OCI-LY7 (cell line): ENCODE data around the gene CTXN2. TPM values are rescaled to one million over a fixed set of nuclear protein-coding genes. Genes with fewer than 3 reads are reported as not detected.

Experiments used
- BruUV-seq: library from RNA; stranded (reverse); fragments of 400-500 nt; replicated peaks from 2 replicates; lab custom pipeline; 2021; lab: Mats Ljungman, UMichigan
- CTCF ChIA-PET: fragments of 300-600 bp; sonication (Branson Sonifier 250); formaldehyde crosslinking; loops from one replicate; lab custom pipeline; 2022; ENCODE audit warnings: antibody characterized with exemption; ENCODE audit not compliant: unreplicated experiment; lab: Charles Lee
- POLR2A ChIA-PET: fragments of 300-600 bp; sonication (Branson Sonifier 250); formaldehyde crosslinking; loops from one replicate; lab custom pipeline; 2022; ENCODE audit warnings: antibody characterized with exemption; lab: Charles Lee
- DNase-seq: peaks from one replicate; pipeline ENCODE4 v3.0.0-alpha.2; 2015; ENCODE audit warnings: low spot score
- H2AFZ ChIP-seq: fragments of 200-600 bp; sonication (generic), shearing (Covaris generic); 2 replicates; pipeline ENCODE4 v1.6.1; 2014; ENCODE audit warnings: mild to moderate bottlenecking, antibody characterized with exemption, low read length, moderate library complexity
- H3K27ac ChIP-seq: fragments of 200-600 bp; sonication (generic); 2 replicates; pipeline ENCODE4 v1.5.1; 2014; ENCODE audit warnings: mixed run types, low read depth, mild to moderate bottlenecking, moderate library complexity, low read length, inconsistent platforms; ENCODE audit not compliant: poor library complexity, severe bottlenecking
- H3K36me3 ChIP-seq: fragments of 200-600 bp; sonication (generic); 2 replicates; pipeline ENCODE4 v1.6.1; 2014; ENCODE audit warnings: mild to moderate bottlenecking, antibody characterized with exemption, low read length, moderate library complexity, mixed read lengths; ENCODE audit not compliant: insufficient read depth
- H3K4me1 ChIP-seq: fragments of 200-600 bp; sonication (generic); 2 replicates; pipeline ENCODE4 v1.5.1; 2014; ENCODE audit warnings: mild to moderate bottlenecking, low read length; ENCODE audit not compliant: insufficient read depth, poor library complexity, severe bottlenecking
- H3K4me2 ChIP-seq: fragments of 200-600 bp; sonication (generic); 2 replicates; pipeline ENCODE4 v1.6.1; 2014; ENCODE audit warnings: mild to moderate bottlenecking, low read length
- H3K4me3 ChIP-seq: fragments of 200-600 bp; sonication (generic); 2 replicates; pipeline ENCODE4 v1.5.1; 2014; ENCODE audit warnings: mild to moderate bottlenecking, low read depth, low read length; ENCODE audit not compliant: poor library complexity, severe bottlenecking
- H3K79me2 ChIP-seq: fragments of 200-600 bp; sonication (generic); 2 replicates; pipeline ENCODE4 v1.6.1; 2016; ENCODE audit warnings: low read depth, mild to moderate bottlenecking, low read length, moderate library complexity, mixed read lengths; ENCODE audit not compliant: insufficient read depth
- H3K9me2 ChIP-seq: fragments of 200-600 bp; sonication (generic); 2 replicates; pipeline ENCODE4 v1.6.1; 2016; ENCODE audit warnings: mild to moderate bottlenecking, low read length, mixed read lengths; ENCODE audit not compliant: insufficient read depth
- H3K9me3 ChIP-seq: fragments of 200-600 bp; sonication (generic); 2 replicates; pipeline ENCODE4 v1.6.1; 2014; ENCODE audit warnings: mild to moderate bottlenecking, mixed run types, low read length, mixed read lengths
- H4K20me1 ChIP-seq: fragments of 200-600 bp; sonication (generic); 2 replicates; pipeline ENCODE4 v1.6.1; 2014; ENCODE audit warnings: mild to moderate bottlenecking, antibody characterized with exemption, low read length, moderate library complexity, mixed read lengths; ENCODE audit not compliant: insufficient read depth
- CTCF ChIP-seq: fragments of 200-600 bp; sonication (generic); conservative IDR thresholded peaks from 2 replicates; pipeline ENCODE4 v1.5.1; 2014; ENCODE audit warnings: mild to moderate bottlenecking, antibody characterized with exemption, low read length, moderate library complexity, mixed read lengths
- EZH2phosphoT487 ChIP-seq: fragments of 200-600 bp; sonication (generic); IDR thresholded peaks from 2 replicates; pipeline ENCODE4 v1.6.1; 2018; ENCODE audit warnings: low read depth, borderline replicate concordance, mild to moderate bottlenecking, mixed run types, antibody characterized with exemption, low read length, moderate library complexity, mixed read lengths
- intact Hi-C: fragments of 100-400 bp; cut with micrococcal nuclease; formaldehyde crosslinking; loops from one replicate; pipeline ENCODE4 v1.10.0; 2022; ENCODE audit not compliant: unreplicated experiment
- total RNA-seq, 2 experiments: library from RNA; depleted of rRNA in 1 of 2; stranded (reverse); fragments of >200 nt in 1 of 2; shearing (Covaris generic) in 1 of 2; gene quantifications; 2 replicates each; pipeline ENCODE4 v1.2.3, GENCODE V29; 2014 to 2022

CTXN2 gene
- total RNA-seq, 2 experiments from 2014 or later = 0.34 to 0.41 TPM

GRCh38 chr15:48222627-48223026 is 31.2 kb downstream of the CTXN2 start:
- no peaks in the 10 kb centered on the region for H4K20me1 ChIP-seq
- no peaks in the 10 kb centered on the region for H3K79me2 ChIP-seq
- H3K36me3 ChIP-seq = no peaks in the 10 kb centered on the region
- no peaks in the 10 kb centered on the region for H3K4me1 ChIP-seq
- no TSS peak for BruUV-seq
- ChIA-PET POLR2A (no interaction called here), CTCF (no interaction called here)
- no peak for DNase-seq
- H3K9me2 ChIP-seq = no peaks in the 10 kb centered on the region
- no peak overlapping the region for H3K27ac ChIP-seq
- intact Hi-C loops = no loop called here
- H3K9me3 ChIP-seq = no peaks in the 10 kb centered on the region
- H2AFZ ChIP-seq = no peak overlapping the region
- TF ChIP-seq CTCF = no peak
- TF ChIP-seq EZH2phosphoT487 = no peak
- no peak overlapping the region for H3K4me3 ChIP-seq
- H3K4me2 ChIP-seq = no peak overlapping the region

DNA sequence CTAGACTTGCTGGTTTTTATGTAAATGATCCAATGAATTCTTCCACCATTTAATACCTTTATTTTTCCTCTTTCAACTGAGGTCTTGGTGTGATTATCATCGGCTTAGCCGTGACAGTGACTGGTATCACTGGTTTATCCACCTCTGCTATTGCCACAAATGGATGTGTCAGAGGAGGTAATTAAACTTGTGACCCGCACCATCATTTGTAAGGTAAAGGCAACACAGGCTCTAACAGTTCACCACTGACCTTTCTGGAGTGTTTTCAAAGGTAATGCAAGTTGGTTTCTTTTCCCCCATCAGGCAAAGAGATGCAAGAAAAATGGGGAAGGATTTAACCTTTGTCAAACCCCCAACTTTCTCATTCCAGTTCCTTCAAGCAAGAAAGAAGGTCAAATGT is 34.3 kb downstream of the CTXN2 start:
- Histone ChIP-seq H3K9me3 (no peaks in the 10 kb centered on the region), H3K36me3 (no peaks in the 10 kb centered on the region), H3K4me1 (no peaks in the 10 kb centered on the region), H3K27ac (no peak overlapping the region), H2AFZ (no peak overlapping the region), H4K20me1 (no peaks in the 10 kb centered on the region), H3K79me2 (no peaks in the 10 kb centered on the region), H3K4me3 (no peak overlapping the region), H3K9me2 (no peaks in the 10 kb centered on the region), H3K4me2 (no peak overlapping the region)
- ChIA-PET CTCF (no interaction called here), POLR2A (interaction anchor here (0.6 kb wide), 2 partner anchors 106 to 163 kb away, joined by 3 read pairs; no protein-coding TSS in a partner anchor)
- TF ChIP-seq EZH2phosphoT487 (no peak), CTCF (no peak)
- BruUV-seq = no TSS peak
- intact Hi-C loops = no loop called here
- no peak for DNase-seq

DNA sequence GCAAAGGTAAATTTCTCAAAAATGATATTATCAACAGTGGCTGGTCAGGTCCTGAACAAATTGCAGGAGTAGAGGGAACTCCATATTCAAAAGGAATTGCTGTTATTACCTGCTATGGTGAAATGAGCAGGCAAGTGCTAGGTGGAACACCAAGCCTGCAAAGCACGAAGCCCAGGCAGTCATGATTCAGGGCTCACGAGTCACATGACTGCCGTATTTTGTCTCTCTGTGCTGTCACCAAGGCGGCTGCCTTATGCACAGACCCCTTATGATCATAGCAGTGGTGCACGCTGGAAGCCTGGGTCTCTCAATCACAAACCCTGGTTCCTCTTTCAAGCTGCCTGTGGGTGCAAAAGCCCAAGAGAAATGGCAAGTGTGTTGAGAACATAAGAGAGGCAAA is 39.0 kb downstream of the CTXN2 start:
- H3K27ac ChIP-seq = no peak overlapping the region
- no peaks in the 10 kb centered on the region for H3K9me2 ChIP-seq
- no peaks in the 10 kb centered on the region for H3K9me3 ChIP-seq
- TF ChIP-seq EZH2phosphoT487 = no peak
- TF ChIP-seq CTCF = no peak
- no peak overlapping the region for H3K4me2 ChIP-seq
- H3K79me2 ChIP-seq = no peaks in the 10 kb centered on the region
- H3K36me3 ChIP-seq = no peaks in the 10 kb centered on the region
- no peak for DNase-seq
- no peak overlapping the region for H2AFZ ChIP-seq
- no peak overlapping the region for H3K4me3 ChIP-seq
- BruUV-seq = no TSS peak
- intact Hi-C loops = no loop called here
- ChIA-PET POLR2A (no interaction called here), CTCF (no interaction called here)
- no peaks in the 10 kb centered on the region for H3K4me1 ChIP-seq
- no peaks in the 10 kb centered on the region for H4K20me1 ChIP-seq
